ENCODE data around the gene TRAP1.
A peak's percentile ranks its signal among the peaks of the same experiment; 100 is the strongest.
"Not testable (repeated sequence)": the region's sequence is repeated elsewhere in the genome, so short reads cannot be mapped to it uniquely, and the experiment has no call there.

The TRAP1 gene

GRCh38 chr16:3618769-3619141 lies 98.6 kb downstream of the TRAP1 start:
- no peak overlapping the region for H3K4me3 ChIP-seq (ENCODE audit: low read depth, low read length)
- no peak for TF ChIP-seq CTCF (IDR thresholded peaks at IDR 0.05; ENCODE audit: low read depth, low read length)

- H3K4me3 ChIP-seq (ENCODE audit: low read depth, low read length) = peak overlapping the region; percentile 98
- TF ChIP-seq CTCF (IDR thresholded peaks at IDR 0.05; ENCODE audit: low read depth, low read length) = no peak
Observed at GRCh38 chr16:3612510-3613466, 104.5 kb downstream of the TRAP1 start.

GRCh38 chr16:3611146-3611975 lies 106.0 kb downstream of the TRAP1 start, which contains the start of gene SLX4:
TSS of gene SLX4 (minus strand) at chr16:3611606. CDS start at chr16:3608964, 2,642 bp downstream.
- TF ChIP-seq CTCF (IDR thresholded peaks at IDR 0.05; ENCODE audit: low read depth, low read length) = no peak
- H3K4me3 ChIP-seq (ENCODE audit: low read depth, low read length) = peak within 1 kb of the TSS; percentile 98

- no peak for TF ChIP-seq CTCF (IDR thresholded peaks at IDR 0.05; ENCODE audit: low read depth, low read length)
Observed at GRCh38 chr16:3610698-3611145, 106.6 kb downstream of the TRAP1 start.

GRCh38 chr16:3609895-3610697 lies 107.2 kb downstream of the TRAP1 start:
- peak overlapping the region; percentile 98 for H3K4me3 ChIP-seq (ENCODE audit: low read depth, low read length)

More at GRCh38 chr16:3610698-3611145, 106.6 kb downstream of the TRAP1 start:
- H3K4me3 ChIP-seq (ENCODE audit: low read depth, low read length) = peak overlapping the region; percentile 98

GRCh38 chr16:3608976-3609375 lies 108.3 kb downstream of the TRAP1 start:
- H3K4me3 ChIP-seq (ENCODE audit: low read depth, low read length) = not testable (repeated sequence)

More at GRCh38 chr16:3609895-3610697, 107.2 kb downstream of the TRAP1 start:
- no peak for TF ChIP-seq CTCF (IDR thresholded peaks at IDR 0.05; ENCODE audit: low read depth, low read length)

GRCh38 chr16:3608069-3608468 lies 109.3 kb downstream of the TRAP1 start:
- no peak overlapping the region for H3K4me3 ChIP-seq (ENCODE audit: low read depth, low read length)

More at GRCh38 chr16:3608069-3608468, 109.3 kb downstream of the TRAP1 start:
- no peak for TF ChIP-seq CTCF (IDR thresholded peaks at IDR 0.05; ENCODE audit: low read depth, low read length)

Measured in WI38 (cell line).